Mesodermal cell (in vitro differentiated cells): ENCODE measurements around the gene ZAR1L.

Experiments used
- H3K27ac ChIP-seq: 2 replicates; pipeline ENCODE4 v1.7.0; 2013; ENCODE audit warnings: mild to moderate bottlenecking, low read depth, low read length, moderate library complexity; ENCODE audit not compliant: severe bottlenecking
- H3K36me3 ChIP-seq: 2 replicates; pipeline ENCODE4 v1.7.1; 2013; ENCODE audit warnings: mild to moderate bottlenecking, low read length, moderate library complexity; ENCODE audit not compliant: control insufficient read depth, insufficient read depth
- H3K4me1 ChIP-seq: one replicate; pipeline ENCODE4 v1.7.1; 2013; ENCODE audit warnings: mild to moderate bottlenecking, low read length; ENCODE audit not compliant: insufficient read depth, control insufficient read depth, poor library complexity, severe bottlenecking
- H3K4me3 ChIP-seq: 2 replicates; pipeline ENCODE4 v1.7.0; 2013; ENCODE audit warnings: low read length, control low read depth, mild to moderate bottlenecking; ENCODE audit not compliant: insufficient read depth, poor library complexity, severe bottlenecking; ENCODE audit errors: extremely low read depth
- H3K9me3 ChIP-seq: 2 replicates; pipeline ENCODE4 v1.7.1; 2013; ENCODE audit warnings: mild to moderate bottlenecking, low read length, moderate library complexity; ENCODE audit not compliant: control insufficient read depth
- WGBS, 2 experiments: methylation state at CpG; one replicate each; pipeline ENCODE4 v1.1.5; 2013; ENCODE audit warnings: missing lambda C conversion rate in 2 of 2; ENCODE audit not compliant: insufficient coverage in 2 of 2; 5-methylcytosine and 5-hydroxymethylcytosine counted together

ZAR1L gene

DNA sequence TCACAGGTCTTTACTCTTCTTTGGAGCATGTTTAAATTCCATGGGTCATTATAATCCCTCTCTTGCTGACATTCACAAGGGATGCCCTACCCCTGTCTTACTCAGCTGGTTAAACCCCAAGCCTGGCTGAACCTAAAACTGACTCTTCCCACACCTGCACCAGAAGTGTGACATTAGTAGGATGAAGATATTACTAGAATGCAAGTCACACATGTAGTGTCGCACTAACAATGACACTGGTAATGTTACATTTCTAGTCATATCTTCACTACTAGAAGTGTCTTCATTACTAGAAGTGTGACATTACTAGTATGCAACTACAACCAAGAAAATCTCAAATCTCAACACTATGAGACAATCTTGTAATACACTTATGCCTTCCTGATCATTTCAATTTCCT is 14.2 kb downstream of the ZAR1L start:
- H3K27ac ChIP-seq = no peak overlapping the region
- no peak overlapping the region for H3K4me3 ChIP-seq
- no peaks in the 10 kb centered on the region for H3K36me3 ChIP-seq
- no peaks in the 10 kb centered on the region for H3K4me1 ChIP-seq
- no CpG with 5 or more reads among the region's 1 CpG for WGBS, 2 experiments
- no peaks in the 10 kb centered on the region for H3K9me3 ChIP-seq

GRCh38 chr13:32300406-32300805 is 14.8 kb downstream of the ZAR1L start:
- 79 to 85% methylated on average over 8 of the region's 8 CpGs for WGBS, 2 experiments
- Histone ChIP-seq H3K36me3 (no peaks in the 10 kb centered on the region), H3K27ac (no peak overlapping the region), H3K9me3 (no peaks in the 10 kb centered on the region), H3K4me1 (no peaks in the 10 kb centered on the region), H3K4me3 (no peak overlapping the region)

- 88 to 89% methylated on average over 2 to 4 of the region's 4 CpGs for WGBS, 2 experiments
- H3K9me3 ChIP-seq = no peaks in the 10 kb centered on the region
- H3K4me1 ChIP-seq = no peaks in the 10 kb centered on the region
- no peaks in the 10 kb centered on the region for H3K36me3 ChIP-seq
- H3K27ac ChIP-seq = no peak overlapping the region
- H3K4me3 ChIP-seq = no peak overlapping the region
Measured at GRCh38 chr13:32299893-32300292, 15.3 kb downstream of the ZAR1L start.

GRCh38 chr13:32298695-32299094 is 16.5 kb downstream of the ZAR1L start:
- Histone ChIP-seq H3K27ac (no peak overlapping the region), H3K36me3 (no peaks in the 10 kb centered on the region), H3K4me1 (no peaks in the 10 kb centered on the region), H3K4me3 (no peak overlapping the region), H3K9me3 (no peaks in the 10 kb centered on the region)
- WGBS, 2 experiments = 86 to 91% methylated on average over 5 of the region's 6 CpGs

DNA sequence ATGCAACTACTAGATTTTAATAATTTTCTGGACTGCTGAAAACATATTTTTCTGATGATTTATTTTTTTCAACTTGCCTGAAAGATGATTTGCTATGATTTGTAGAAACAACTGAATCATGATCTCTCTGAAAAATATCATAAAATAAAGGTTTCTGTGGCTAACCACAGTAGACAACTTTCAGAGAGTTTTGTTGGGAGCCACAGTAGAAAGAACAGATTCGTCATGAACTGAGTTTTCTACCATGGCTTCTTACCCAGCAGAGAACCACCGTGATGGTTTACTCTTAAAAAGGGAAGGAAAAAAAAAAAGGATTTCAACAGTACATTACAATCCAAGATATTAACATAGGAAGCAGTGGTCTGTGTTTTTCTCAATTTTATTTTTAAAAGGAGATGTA is 18.0 kb downstream of the ZAR1L start:
- Histone ChIP-seq H3K36me3 (no peaks in the 10 kb centered on the region), H3K4me3 (no peak overlapping the region), H3K27ac (no peak overlapping the region), H3K9me3 (no peaks in the 10 kb centered on the region), H3K4me1 (no peaks in the 10 kb centered on the region)
- 63% methylated on average over 1 of the region's 2 CpGs; no CpG with 5 or more reads in 1 of the 2 experiments for WGBS, 2 experiments

DNA sequence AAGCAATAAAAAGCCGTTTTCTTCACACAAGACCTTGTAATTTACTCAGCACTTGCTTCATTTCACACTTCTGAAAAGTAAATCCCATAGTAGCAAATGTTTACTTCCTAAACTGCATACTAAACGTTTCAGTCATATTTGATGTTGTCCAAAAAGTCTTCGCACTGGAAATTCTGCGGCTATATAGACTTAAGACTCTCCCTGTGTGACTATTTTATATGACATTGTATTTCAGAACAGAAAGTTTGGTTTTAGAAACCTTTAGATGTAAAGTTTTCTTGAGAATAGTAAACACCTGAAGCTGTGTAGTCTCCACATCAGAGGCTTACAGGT is 29.6 kb downstream of the ZAR1L start:
- Histone ChIP-seq H3K9me3 (no peaks in the 10 kb centered on the region), H3K4me1 (peaks cover 3% of the 10 kb centered on the region), H3K4me3 (no peak overlapping the region), H3K36me3 (no peaks in the 10 kb centered on the region), H3K27ac (peak overlapping the region; percentile 62)
- WGBS, 2 experiments = 64 to 93% methylated on average over 1 to 2 of the region's 4 CpGs

- H3K36me3 ChIP-seq = no peaks in the 10 kb centered on the region
- no peak overlapping the region for H3K4me3 ChIP-seq
- peak overlapping the region; percentile 62 for H3K27ac ChIP-seq
- no peaks in the 10 kb centered on the region for H3K9me3 ChIP-seq
- H3K4me1 ChIP-seq = peaks cover 3% of the 10 kb centered on the region
- 37 to 68% methylated on average over 3 of the region's 6 CpGs for WGBS, 2 experiments
Measured at GRCh38 chr13:32284927-32285632, 30.1 kb downstream of the ZAR1L start.

DNA sequence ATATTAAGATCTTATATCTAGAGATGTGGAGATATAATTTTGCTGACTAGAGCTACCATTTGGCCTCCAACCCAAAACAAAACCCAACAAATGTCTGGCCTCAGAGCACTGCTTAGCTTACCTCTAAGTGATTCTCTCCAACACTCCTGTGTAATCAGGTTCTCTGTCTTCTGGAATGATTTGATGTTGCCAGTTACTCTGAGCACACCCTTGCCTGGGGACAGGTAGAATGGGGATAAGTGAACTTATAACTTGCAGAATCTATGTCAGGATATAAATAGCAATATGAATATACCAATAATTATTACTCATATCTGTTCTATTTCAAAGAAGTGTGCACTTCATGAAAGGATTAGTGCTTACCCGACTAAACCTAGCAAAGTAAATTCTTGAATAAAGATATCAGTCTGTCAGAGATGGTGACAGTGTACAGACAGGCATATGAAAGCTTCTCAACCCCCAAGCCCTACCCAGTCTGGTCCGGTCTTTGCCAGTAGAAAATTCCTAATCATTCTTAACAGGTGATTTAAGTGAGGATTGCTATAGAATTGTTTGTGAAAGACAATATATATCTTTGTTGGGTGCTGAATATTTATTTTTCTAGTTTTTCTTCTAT is 33.0 kb downstream of the ZAR1L start:
- Histone ChIP-seq H3K4me3 (no peak overlapping the region), H3K9me3 (no peaks in the 10 kb centered on the region), H3K4me1 (peaks cover 5% of the 10 kb centered on the region), H3K36me3 (no peaks in the 10 kb centered on the region), H3K27ac (no peak overlapping the region)
- WGBS, 2 experiments = no CpG with 5 or more reads among the region's 2 CpGs

DNA sequence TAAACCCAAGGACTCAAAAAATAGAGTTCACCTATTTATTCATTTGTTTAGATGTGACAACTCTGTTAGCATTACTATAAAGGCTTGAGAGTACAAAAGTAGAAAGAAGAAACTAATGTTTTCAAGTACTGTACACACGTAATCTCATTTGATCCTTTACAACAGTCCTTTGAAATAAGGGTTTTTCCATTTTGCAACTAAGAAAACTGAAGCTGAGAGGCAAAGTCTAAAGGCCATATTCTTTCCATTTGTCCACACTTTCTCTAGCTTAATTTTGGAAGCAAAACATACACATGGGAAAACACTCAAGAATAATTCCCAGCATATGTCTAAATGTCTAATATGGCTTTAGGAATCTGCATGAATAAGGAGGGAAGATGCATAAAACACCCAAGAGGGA is 34.1 kb downstream of the ZAR1L start:
- Histone ChIP-seq H3K36me3 (no peaks in the 10 kb centered on the region), H3K4me3 (no peak overlapping the region), H3K27ac (no peak overlapping the region), H3K4me1 (peaks cover 5% of the 10 kb centered on the region), H3K9me3 (no peaks in the 10 kb centered on the region)
- 100% methylated on average over 1 of the region's 1 CpG; no CpG with 5 or more reads in 1 of the 2 experiments for WGBS, 2 experiments

- no peak overlapping the region for H3K27ac ChIP-seq
- H3K9me3 ChIP-seq = no peaks in the 10 kb centered on the region
- H3K36me3 ChIP-seq = no peaks in the 10 kb centered on the region
- H3K4me1 ChIP-seq = peaks cover 3% of the 10 kb centered on the region
- WGBS, 2 experiments = no CpG with 5 or more reads among the region's 3 CpGs
- no peak overlapping the region for H3K4me3 ChIP-seq
Measured at GRCh38 chr13:32278426-32278825, 36.7 kb downstream of the ZAR1L start.

DNA sequence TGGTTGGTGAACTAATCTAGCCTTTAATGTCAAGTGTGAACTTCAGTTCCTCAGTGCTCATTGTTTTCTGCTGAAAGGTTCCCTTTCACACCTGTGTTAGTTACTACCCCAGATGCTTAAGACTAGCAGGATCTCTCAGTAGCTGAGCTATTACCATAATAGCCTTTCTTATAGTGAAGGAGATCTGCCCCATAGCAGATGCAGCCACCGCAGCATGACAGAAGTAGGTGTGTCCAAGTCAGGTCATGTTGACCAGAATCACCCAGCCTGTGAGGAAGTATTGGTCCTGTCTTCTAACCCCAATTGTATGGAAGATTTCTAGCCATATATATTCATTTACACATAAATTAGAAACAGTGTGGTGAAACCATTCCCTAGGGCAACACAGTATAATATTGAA is 37.3 kb downstream of the ZAR1L start:
- no peaks in the 10 kb centered on the region for H3K36me3 ChIP-seq
- peaks cover 3% of the 10 kb centered on the region for H3K4me1 ChIP-seq
- WGBS, 2 experiments = no CpG with 5 or more reads among the region's 1 CpG
- no peaks in the 10 kb centered on the region for H3K9me3 ChIP-seq
- H3K27ac ChIP-seq = no peak overlapping the region
- no peak overlapping the region for H3K4me3 ChIP-seq
